H1 (cell line): ENCODE measurements around the gene KIF1B. TPM values are rescaled to one million over a fixed set of nuclear protein-coding genes. Genes with fewer than 3 reads are reported as not detected.

Source experiments
- POLR2AphosphoS5 ChIP-seq: IDR thresholded peaks from 2 replicates; pipeline ENCODE4 v1.6.1; 2011; ENCODE audit warnings: low read depth, low read length
- SIRT6 ChIP-seq: IDR thresholded peaks from one replicate; pipeline ENCODE4 v1.7.1; 2012; ENCODE audit warnings: low read length, inconsistent platforms
- TCF12 ChIP-seq: IDR thresholded peaks from 2 replicates; pipeline ENCODE4 v1.6.1; 2011; ENCODE audit warnings: low read depth, mild to moderate bottlenecking, low read length
- polyA plus RNA-seq, 7 experiments: library from polyadenylated mRNA; depleted of rRNA in 3 of 7; stranded (reverse) in 5 of 7; unstranded in 2 of 7; fragments of >200 nt in 5 of 7; fragments of 200-250 nt in 2 of 7; gene quantifications; 1 replicate in 5 of 7; 2 replicates in 1 of 7; 4 replicates in 1 of 7; pipeline versions ENCODE4 v1.2.1 to v1.2.3, GENCODE V29; 2011 to 2013; ENCODE audit warnings: missing spikeins in 2 of 7, mixed read lengths in 2 of 7
- total RNA-seq: library from RNA; stranded (reverse); fragmentation: NEBNext Ultra II Directional; extraction: Animal tissue kit (Norgen Biotek cat#: 25700); gene quantifications from 2 replicates; pipeline ENCODE4 v1.2.1, GENCODE V29; 2021
- TF ChIP-seq, protein P1 (sequence below): fragments of 300-600 bp; sonication (generic); IDR thresholded peaks from 2 replicates; pipeline ENCODE4 v1.7.1; 2012; ENCODE audit warnings: low read length, moderate library complexity, mild to moderate bottlenecking, inconsistent platforms; ENCODE audit not compliant: insufficient replicate concordance

Gene KIF1B
- total and polyA plus RNA-seq, 2 of the 8 experiments (the other 6 are each of a cell fraction or from before 2014, with no cell fraction given): 39.1 to 74.2 TPM

DNA sequence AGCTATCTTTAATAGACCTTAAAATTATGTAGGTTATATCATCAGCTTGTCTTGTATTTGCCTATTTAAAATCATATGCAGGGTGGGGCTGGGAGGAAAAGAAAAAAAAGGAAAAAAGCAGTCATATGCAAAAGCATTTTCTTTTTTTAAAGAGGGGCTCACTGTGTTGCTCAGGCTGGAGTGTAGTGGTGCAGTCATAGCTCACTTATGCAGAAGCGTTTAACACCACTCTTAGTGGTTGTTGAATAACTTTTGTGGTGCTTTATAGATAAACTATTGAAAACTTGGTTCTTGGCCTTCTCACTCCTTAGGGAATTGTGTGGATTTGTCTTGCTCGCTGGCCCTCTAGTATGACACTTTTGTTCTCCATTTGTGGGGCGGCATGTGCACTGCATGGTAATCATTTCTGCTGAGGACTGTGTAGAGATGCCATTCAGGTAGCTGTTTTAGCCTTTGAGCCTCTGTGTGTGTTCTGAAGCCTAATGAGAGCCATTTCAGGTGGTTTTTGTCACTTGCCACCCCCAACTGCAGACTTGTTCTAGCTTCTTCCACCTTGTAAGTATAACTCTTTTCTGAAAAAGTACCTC lies 77.8 kb downstream of the KIF1B start (continued):
- TF ChIP-seq, protein P1, sequence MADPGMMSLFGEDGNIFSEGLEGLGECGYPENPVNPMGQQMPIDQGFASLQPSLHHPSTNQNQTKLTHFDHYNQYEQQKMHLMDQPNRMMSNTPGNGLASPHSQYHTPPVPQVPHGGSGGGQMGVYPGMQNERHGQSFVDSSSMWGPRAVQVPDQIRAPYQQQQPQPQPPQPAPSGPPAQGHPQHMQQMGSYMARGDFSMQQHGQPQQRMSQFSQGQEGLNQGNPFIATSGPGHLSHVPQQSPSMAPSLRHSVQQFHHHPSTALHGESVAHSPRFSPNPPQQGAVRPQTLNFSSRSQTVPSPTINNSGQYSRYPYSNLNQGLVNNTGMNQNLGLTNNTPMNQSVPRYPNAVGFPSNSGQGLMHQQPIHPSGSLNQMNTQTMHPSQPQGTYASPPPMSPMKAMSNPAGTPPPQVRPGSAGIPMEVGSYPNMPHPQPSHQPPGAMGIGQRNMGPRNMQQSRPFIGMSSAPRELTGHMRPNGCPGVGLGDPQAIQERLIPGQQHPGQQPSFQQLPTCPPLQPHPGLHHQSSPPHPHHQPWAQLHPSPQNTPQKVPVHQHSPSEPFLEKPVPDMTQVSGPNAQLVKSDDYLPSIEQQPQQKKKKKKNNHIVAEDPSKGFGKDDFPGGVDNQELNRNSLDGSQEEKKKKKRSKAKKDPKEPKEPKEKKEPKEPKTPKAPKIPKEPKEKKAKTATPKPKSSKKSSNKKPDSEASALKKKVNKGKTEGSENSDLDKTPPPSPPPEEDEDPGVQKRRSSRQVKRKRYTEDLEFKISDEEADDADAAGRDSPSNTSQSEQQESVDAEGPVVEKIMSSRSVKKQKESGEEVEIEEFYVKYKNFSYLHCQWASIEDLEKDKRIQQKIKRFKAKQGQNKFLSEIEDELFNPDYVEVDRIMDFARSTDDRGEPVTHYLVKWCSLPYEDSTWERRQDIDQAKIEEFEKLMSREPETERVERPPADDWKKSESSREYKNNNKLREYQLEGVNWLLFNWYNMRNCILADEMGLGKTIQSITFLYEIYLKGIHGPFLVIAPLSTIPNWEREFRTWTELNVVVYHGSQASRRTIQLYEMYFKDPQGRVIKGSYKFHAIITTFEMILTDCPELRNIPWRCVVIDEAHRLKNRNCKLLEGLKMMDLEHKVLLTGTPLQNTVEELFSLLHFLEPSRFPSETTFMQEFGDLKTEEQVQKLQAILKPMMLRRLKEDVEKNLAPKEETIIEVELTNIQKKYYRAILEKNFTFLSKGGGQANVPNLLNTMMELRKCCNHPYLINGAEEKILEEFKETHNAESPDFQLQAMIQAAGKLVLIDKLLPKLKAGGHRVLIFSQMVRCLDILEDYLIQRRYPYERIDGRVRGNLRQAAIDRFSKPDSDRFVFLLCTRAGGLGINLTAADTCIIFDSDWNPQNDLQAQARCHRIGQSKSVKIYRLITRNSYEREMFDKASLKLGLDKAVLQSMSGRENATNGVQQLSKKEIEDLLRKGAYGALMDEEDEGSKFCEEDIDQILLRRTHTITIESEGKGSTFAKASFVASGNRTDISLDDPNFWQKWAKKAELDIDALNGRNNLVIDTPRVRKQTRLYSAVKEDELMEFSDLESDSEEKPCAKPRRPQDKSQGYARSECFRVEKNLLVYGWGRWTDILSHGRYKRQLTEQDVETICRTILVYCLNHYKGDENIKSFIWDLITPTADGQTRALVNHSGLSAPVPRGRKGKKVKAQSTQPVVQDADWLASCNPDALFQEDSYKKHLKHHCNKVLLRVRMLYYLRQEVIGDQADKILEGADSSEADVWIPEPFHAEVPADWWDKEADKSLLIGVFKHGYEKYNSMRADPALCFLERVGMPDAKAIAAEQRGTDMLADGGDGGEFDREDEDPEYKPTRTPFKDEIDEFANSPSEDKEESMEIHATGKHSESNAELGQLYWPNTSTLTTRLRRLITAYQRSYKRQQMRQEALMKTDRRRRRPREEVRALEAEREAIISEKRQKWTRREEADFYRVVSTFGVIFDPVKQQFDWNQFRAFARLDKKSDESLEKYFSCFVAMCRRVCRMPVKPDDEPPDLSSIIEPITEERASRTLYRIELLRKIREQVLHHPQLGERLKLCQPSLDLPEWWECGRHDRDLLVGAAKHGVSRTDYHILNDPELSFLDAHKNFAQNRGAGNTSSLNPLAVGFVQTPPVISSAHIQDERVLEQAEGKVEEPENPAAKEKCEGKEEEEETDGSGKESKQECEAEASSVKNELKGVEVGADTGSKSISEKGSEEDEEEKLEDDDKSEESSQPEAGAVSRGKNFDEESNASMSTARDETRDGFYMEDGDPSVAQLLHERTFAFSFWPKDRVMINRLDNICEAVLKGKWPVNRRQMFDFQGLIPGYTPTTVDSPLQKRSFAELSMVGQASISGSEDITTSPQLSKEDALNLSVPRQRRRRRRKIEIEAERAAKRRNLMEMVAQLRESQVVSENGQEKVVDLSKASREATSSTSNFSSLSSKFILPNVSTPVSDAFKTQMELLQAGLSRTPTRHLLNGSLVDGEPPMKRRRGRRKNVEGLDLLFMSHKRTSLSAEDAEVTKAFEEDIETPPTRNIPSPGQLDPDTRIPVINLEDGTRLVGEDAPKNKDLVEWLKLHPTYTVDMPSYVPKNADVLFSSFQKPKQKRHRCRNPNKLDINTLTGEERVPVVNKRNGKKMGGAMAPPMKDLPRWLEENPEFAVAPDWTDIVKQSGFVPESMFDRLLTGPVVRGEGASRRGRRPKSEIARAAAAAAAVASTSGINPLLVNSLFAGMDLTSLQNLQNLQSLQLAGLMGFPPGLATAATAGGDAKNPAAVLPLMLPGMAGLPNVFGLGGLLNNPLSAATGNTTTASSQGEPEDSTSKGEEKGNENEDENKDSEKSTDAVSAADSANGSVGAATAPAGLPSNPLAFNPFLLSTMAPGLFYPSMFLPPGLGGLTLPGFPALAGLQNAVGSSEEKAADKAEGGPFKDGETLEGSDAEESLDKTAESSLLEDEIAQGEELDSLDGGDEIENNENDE: no peak
- TF ChIP-seq POLR2AphosphoS5: no peak
- no peak for TF ChIP-seq SIRT6
- TF ChIP-seq TCF12: no peak
